Dendritic cell treated with granulocyte-macrophage colony-stimulating factor and Interleukin-4, amounts not matched to agents 40 ng/mL and 50 ng/mL, for 4 days (primary cell): ENCODE results near the gene RAD51B.

ENCODE experiments used
- H3K27ac Mint-ChIP-seq: one replicate; pipeline ENCODE4 v1.8.0; 2022; ENCODE audit warnings: mild to moderate bottlenecking, mixed read lengths
- H3K27me3 Mint-ChIP-seq: one replicate; pipeline ENCODE4 v1.8.0; 2022; ENCODE audit warnings: mild to moderate bottlenecking, mixed read lengths
- H3K36me3 Mint-ChIP-seq: one replicate; pipeline ENCODE4 v1.8.0; 2022; ENCODE audit warnings: low read depth, mixed read lengths
- H3K4me1 Mint-ChIP-seq: one replicate; pipeline ENCODE4 v1.8.0; 2022; ENCODE audit warnings: low read depth, mixed read lengths
- H3K4me3 Mint-ChIP-seq: one replicate; pipeline ENCODE4 v1.8.0; 2022; ENCODE audit warnings: mild to moderate bottlenecking, moderate library complexity, mixed read lengths
- H3K9me3 Mint-ChIP-seq: one replicate; pipeline ENCODE4 v1.8.0; 2022; ENCODE audit warnings: mixed read lengths
- intact Hi-C: fragments of 100-400 bp; cut with micrococcal nuclease; formaldehyde crosslinking; loops from one replicate; pipeline ENCODE4 v1.15.0; 2022

Gene RAD51B

DNA sequence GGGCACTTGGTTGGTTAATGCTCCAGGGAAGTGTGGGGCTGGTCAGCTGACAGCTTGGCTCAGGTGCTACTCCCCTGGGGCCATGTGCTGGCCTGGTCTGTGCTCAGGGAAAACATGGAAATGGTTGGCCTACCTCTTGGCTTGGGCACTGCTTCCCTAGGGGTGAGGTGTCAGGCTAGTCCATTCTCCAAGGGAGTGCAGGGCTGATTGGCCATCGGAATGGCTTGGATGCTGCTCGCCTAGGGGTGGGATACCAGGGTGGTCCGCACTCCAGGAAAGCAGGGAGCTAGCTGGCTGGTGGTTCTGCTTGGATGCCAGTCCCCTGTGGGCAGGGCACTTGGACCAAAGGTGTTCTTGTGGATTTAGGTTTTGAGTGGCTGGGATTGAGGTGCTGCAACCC is 245.7 kb downstream of the RAD51B start:
- Mint-ChIP-seq H3K27me3 (no peaks in the 10 kb centered on the region), H3K27ac (no peak overlapping the region), H3K36me3 (no peaks in the 10 kb centered on the region), H3K9me3 (peaks cover 36% of the 10 kb centered on the region), H3K4me1 (no peaks in the 10 kb centered on the region), H3K4me3 (no peak overlapping the region)
- intact Hi-C loops: no loop called here

DNA sequence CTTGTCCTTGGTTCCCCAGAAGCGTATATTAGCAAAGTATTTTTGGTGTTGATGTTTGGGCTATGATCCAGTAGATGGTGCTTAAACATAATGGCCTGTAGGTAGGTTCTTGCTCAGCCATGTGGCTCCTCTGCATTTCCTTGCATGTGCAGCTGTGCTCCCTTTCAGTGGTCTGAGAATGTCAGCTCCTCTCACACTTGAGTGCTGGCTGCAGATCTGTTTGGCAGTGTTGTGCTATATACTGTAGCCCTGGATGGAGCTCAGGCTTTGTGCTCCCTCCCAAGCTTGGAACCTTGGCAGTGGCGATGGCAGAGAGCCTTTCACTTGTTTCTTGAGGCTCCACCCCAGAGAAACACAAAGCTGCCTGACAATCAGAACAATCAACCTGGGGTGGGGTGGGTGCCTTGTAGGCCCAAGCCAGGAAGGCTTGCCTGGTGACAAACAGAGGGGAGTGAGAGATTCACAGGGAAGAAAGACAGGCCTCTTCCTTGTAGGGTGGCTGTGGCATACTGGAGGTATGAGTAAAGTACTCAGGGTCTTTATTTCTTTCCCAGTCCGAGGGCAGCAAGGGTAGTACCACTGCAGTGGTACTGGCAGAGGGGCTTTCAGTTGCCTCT is 255.3 kb downstream of the RAD51B start:
- peaks cover 40% of the 10 kb centered on the region for H3K9me3 Mint-ChIP-seq
- intact Hi-C loops: no loop called here
- no peaks in the 10 kb centered on the region for H3K36me3 Mint-ChIP-seq
- H3K4me3 Mint-ChIP-seq: no peak overlapping the region
- H3K4me1 Mint-ChIP-seq: no peaks in the 10 kb centered on the region
- no peak overlapping the region for H3K27ac Mint-ChIP-seq
- H3K27me3 Mint-ChIP-seq: no peaks in the 10 kb centered on the region

DNA sequence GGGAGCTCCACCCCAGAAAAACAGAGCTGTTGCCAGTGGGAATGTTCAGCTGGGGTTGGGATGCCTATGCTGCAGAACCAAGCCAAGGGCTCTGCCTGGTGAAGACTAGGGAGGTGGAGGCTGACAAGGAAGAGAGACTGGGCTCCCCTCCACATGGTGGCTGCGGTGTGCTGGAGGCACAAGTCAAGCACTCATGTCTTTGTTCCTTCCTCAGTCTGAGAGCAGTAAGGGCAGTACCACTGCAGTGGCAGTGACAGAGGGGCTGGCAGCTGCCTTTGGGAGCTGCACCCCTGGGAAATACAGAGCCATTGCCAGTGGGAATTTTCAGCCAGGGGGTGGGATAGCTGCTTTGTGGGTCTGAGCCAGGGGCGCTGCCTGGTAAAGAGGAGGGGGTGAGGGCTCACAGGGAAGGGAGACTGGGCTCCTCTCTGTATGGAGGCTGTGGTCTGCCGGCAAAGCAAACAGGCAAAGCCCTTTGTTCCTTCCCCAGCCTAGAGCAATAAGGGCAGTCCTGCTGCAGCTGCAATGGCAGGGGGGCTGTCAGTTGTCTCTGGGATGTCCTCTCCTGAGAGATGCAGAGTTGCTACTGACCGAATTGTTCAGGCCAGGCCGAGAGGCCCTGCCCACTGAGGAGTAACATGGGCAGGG is 255.9 kb downstream of the RAD51B start:
- no peaks in the 10 kb centered on the region for H3K4me1 Mint-ChIP-seq
- H3K27ac Mint-ChIP-seq: no peak overlapping the region
- peaks cover 33% of the 10 kb centered on the region for H3K9me3 Mint-ChIP-seq
- H3K4me3 Mint-ChIP-seq: no peak overlapping the region
- no peaks in the 10 kb centered on the region for H3K27me3 Mint-ChIP-seq
- no peaks in the 10 kb centered on the region for H3K36me3 Mint-ChIP-seq
- intact Hi-C loops: no loop called here

DNA sequence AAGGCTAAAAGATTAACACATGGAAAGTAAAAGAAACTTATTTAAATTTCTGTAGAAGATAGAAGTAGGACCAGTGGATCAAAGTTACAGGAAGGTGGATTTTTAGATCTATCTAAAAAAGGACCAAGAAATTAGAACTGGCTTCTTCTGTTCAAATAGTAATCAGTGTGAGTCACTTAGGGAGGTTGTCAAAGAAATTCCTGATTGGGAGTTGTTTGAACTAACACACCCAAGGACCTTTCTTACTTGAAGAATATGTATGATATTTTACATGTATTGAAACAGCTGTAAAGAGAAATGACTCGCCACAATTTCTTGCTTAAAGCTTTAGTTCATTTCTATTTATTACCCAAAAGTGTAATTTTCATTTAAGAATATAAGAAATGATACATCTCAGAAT is 256.9 kb downstream of the RAD51B start:
- Mint-ChIP-seq H3K4me1 (no peaks in the 10 kb centered on the region), H3K9me3 (peaks cover 24% of the 10 kb centered on the region), H3K27me3 (no peaks in the 10 kb centered on the region), H3K36me3 (no peaks in the 10 kb centered on the region), H3K4me3 (no peak overlapping the region), H3K27ac (no peak overlapping the region)
- intact Hi-C loops: no loop called here

DNA sequence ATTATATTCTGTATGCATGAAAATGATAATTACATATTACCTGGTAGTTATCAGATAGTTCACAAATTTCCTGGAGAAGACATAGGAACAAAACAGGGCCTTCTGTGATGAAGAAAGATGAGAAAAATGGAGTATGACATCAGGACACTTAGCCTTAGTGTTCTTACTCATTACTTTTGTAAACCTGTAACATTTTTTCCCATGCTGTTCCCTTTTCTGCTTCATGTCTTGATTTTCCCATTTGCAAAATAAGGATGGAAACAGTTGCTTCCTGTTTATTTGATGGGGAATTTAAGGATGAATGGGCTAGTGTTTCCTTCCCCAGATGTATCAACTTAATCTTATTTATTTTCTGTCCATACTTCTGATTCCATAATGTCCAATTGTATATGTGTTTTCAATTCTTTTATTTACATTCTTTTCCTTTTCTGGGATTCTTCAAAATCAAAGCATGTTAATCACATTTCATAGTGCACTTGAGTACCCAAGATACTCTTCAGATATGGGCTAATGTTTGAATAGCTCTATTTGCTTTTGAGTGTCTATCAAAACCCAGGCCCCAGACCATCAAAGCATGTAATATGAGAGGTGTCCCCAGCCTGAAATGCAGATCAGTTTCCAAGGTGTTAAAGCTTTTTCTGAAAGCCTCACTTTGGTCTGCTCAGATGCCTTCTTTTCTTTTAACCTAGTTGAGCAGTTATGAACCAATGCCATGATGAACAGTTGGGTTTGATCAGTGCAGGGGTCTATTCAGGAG is 260.5 kb downstream of the RAD51B start:
- Mint-ChIP-seq H3K27ac (no peak overlapping the region), H3K4me1 (no peaks in the 10 kb centered on the region), H3K9me3 (no peaks in the 10 kb centered on the region), H3K36me3 (no peaks in the 10 kb centered on the region), H3K4me3 (no peak overlapping the region), H3K27me3 (no peaks in the 10 kb centered on the region)
- intact Hi-C loops: no loop called here

DNA sequence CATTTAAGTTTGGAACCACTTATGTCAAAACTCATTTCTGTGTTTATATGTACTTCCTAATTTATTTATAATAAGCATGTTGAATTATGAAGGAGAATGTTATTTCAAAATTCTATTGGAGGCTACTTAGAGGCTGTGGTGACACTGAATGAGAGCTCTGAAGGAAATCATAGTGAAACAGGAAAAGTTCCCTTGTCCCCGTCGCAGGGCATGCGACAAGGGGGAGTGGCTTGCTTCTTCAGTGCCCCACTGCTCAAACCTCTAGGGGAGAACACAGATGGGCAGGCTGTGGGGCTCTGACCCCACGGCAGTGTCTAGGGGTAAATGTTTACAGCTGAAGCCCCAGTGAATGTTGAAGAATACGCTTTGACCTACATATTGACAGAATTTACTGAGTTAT is 261.9 kb downstream of the RAD51B start:
- Mint-ChIP-seq H3K4me1 (no peaks in the 10 kb centered on the region), H3K4me3 (no peak overlapping the region), H3K9me3 (no peaks in the 10 kb centered on the region), H3K27me3 (no peaks in the 10 kb centered on the region), H3K27ac (no peak overlapping the region), H3K36me3 (no peaks in the 10 kb centered on the region)
- intact Hi-C loops: no loop called here

DNA sequence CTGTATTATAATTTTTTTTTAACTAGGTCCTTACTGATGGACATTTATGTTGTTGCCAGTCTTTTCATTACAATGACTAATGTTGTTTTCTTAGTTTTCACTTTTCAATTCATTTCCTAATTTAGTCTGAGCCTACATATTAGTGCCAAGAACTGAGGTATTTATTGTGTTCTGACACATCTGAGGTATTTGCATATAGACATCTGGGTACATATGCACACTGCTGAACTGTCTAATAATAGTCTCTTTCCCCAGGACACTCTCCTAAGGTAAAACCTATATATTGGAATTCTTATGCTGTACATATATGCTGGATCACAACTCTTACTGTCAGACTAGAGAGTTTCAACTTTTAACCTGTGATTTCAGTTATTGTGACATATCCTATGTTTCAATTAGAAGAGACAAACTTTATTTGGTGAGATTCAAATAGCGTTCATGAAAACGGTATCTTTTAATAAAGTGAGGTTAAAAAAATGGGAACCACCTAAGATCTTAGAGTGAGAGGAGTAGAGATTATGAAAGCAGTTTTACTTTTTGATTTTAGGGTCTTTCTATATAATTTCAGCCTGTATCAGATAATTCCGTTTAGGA is 263.2 kb downstream of the RAD51B start:
- Mint-ChIP-seq H3K36me3 (no peaks in the 10 kb centered on the region), H3K4me3 (no peak overlapping the region), H3K27me3 (no peaks in the 10 kb centered on the region), H3K9me3 (no peaks in the 10 kb centered on the region), H3K4me1 (no peaks in the 10 kb centered on the region), H3K27ac (no peak overlapping the region)
- intact Hi-C loops: no loop called here

DNA sequence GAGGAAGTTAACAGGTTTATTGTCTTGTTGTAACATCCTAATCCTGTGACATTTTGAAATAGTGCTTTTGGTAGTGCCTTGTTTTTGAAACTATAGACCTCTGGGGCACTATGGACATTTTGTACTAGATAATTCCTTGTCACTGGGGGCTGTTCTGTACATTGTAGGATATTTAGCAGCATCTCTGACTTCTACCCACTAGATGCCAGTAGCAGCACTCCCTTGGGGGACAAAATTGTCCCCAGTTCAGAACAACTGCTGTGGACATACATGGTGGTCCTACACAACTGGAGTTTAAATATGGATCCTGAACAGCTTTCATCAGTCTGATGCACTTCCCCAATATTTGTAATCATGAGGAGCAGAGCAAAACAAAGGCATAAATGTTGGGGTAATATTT is 264.7 kb downstream of the RAD51B start:
- H3K4me1 Mint-ChIP-seq: no peaks in the 10 kb centered on the region
- H3K27ac Mint-ChIP-seq: no peak overlapping the region
- intact Hi-C loops: no loop called here
- H3K36me3 Mint-ChIP-seq: no peaks in the 10 kb centered on the region
- no peaks in the 10 kb centered on the region for H3K9me3 Mint-ChIP-seq
- no peaks in the 10 kb centered on the region for H3K27me3 Mint-ChIP-seq
- no peak overlapping the region for H3K4me3 Mint-ChIP-seq

DNA sequence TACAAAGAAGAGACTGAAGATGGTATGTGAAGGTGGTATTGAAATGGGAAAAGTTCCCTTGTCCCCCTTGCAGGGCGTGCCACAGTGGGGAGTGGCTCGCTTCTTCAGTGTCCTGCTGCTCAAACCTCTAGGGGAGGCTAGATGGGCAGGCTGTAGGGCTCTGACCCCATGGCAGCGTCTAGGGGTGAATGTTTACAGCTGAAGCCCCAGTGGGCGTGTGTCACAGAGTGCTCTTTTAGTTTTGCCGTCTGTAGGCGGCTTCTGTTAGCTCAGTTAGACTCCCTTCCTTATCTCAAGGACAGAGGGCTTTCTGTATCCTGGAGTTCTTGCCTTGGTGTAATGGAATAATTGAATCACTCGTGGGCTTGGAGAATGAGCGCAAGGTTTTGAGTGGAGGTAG is 266.2 kb downstream of the RAD51B start:
- Mint-ChIP-seq H3K27ac (no peak overlapping the region), H3K36me3 (no peaks in the 10 kb centered on the region), H3K4me1 (no peaks in the 10 kb centered on the region), H3K4me3 (no peak overlapping the region), H3K9me3 (no peaks in the 10 kb centered on the region), H3K27me3 (no peaks in the 10 kb centered on the region)
- intact Hi-C loops: no loop called here

DNA sequence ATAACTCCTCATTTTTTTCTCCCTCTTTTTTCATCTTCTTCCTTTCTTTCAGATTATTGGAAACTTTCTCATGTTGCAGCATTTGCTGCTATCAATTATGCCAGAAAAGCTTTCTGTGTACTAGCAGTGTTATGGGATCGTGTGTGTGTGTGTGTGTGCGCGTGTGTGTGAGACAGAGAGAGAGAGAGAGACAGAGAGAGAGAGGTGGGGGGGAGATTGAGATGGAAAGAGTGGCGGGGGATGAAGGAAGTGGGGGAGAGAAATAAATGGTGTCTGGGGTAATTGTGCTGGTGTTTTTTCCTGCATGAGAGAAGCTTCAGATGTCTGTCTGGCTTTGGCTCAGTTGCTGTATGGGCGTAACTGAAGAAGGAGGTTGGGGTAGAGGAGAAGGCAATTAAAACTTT is 268.9 kb downstream of the RAD51B start:
- H3K9me3 Mint-ChIP-seq: no peaks in the 10 kb centered on the region
- H3K4me1 Mint-ChIP-seq: no peaks in the 10 kb centered on the region
- H3K27me3 Mint-ChIP-seq: no peaks in the 10 kb centered on the region
- H3K36me3 Mint-ChIP-seq: no peaks in the 10 kb centered on the region
- no peak overlapping the region for H3K27ac Mint-ChIP-seq
- no peak overlapping the region for H3K4me3 Mint-ChIP-seq
- intact Hi-C loops: no loop called here

DNA sequence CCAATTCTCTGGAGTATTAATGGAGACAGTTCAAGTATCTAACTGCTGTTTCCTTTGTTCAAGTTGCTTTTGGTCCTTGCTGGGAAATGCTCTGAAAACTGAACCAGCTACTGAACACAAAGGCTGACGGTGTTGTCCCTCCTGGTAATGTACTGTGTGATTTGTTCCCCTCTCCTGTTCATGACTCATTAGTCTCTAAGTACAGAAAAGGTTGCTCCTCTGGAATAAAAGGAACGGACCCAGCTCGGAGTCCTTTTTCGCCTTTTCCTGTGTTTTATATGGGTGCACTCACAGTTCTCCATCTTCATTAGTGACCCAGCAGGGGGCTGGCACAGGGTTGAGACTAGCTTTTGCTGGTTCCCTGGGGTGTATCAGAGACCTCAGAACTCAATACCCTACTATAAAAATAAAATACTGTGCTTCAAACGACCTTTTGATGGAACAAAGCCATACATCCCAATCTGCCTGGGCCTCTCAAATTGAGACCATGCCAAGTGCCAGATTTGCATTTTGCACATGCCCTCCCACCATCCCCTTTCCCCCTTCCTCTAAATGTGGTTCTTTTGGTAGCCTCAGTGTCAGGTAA is 269.7 kb downstream of the RAD51B start:
- Mint-ChIP-seq H3K36me3 (no peaks in the 10 kb centered on the region), H3K27me3 (no peaks in the 10 kb centered on the region), H3K4me1 (no peaks in the 10 kb centered on the region), H3K4me3 (no peak overlapping the region), H3K27ac (no peak overlapping the region), H3K9me3 (no peaks in the 10 kb centered on the region)
- intact Hi-C loops: no loop called here

DNA sequence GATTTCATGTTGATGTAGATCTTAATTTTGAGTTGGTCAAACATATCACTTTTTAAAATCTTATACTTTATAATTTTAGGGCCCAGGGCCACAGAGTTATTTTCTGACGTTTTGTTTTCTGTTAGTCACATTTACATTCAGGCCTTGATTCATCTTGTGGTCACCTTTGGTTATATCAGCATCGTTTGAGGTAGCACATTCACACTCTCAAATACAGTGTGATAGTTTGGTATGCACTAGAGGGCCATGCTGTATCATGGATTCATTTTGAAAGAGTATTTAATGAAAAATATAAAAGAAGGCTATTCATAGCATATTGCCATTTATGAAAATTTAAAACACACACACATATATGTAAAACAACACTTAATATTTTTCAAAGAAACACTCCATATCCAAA is 274.6 kb downstream of the RAD51B start:
- no peak overlapping the region for H3K4me3 Mint-ChIP-seq
- H3K27ac Mint-ChIP-seq: no peak overlapping the region
- no peaks in the 10 kb centered on the region for H3K27me3 Mint-ChIP-seq
- no peaks in the 10 kb centered on the region for H3K4me1 Mint-ChIP-seq
- intact Hi-C loops: no loop called here
- H3K36me3 Mint-ChIP-seq: no peaks in the 10 kb centered on the region
- H3K9me3 Mint-ChIP-seq: peaks cover 15% of the 10 kb centered on the region

DNA sequence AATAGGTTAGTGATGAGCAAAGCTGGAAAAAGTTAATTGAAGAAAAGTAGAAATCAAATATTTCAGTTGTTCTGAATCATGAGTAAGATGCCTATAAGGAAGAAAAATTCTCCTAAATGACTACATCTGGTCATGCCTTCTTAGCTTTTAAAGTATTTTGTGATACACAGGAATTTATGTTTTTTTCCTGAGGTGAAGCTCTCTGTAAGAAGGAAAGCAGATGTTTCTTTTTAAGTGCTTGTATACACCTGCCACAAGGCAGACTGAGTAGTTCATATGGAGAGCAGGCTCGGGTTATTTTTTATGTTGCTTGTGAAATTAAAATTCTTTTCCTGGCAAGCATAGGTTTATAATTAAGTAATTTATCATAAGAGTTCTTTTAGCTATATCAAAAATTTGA is 275.2 kb downstream of the RAD51B start:
- no peaks in the 10 kb centered on the region for H3K36me3 Mint-ChIP-seq
- H3K9me3 Mint-ChIP-seq: peaks cover 21% of the 10 kb centered on the region
- H3K4me1 Mint-ChIP-seq: no peaks in the 10 kb centered on the region
- H3K27ac Mint-ChIP-seq: no peak overlapping the region
- H3K4me3 Mint-ChIP-seq: no peak overlapping the region
- intact Hi-C loops: no loop called here
- no peaks in the 10 kb centered on the region for H3K27me3 Mint-ChIP-seq

DNA sequence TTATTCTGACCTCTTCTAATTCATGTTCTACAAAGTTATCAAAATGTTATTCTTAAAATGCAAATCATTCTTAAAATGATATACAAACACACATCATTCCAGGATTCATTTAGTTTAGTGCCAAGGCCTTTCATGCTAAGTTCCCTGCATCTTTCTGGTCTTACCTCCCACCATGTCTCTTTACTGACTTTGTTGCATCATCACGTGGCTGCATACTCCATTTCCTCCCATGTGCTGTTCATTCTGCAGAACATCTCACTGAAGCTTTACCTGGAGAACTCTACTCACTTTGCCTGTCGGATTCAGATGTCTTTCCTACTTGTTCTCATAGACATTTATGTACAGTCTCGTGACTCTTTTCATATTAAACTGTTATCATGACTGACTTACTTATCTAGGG is 278.1 kb downstream of the RAD51B start:
- no peaks in the 10 kb centered on the region for H3K4me1 Mint-ChIP-seq
- no peak overlapping the region for H3K27ac Mint-ChIP-seq
- no peaks in the 10 kb centered on the region for H3K27me3 Mint-ChIP-seq
- no peak overlapping the region for H3K4me3 Mint-ChIP-seq
- intact Hi-C loops: no loop called here
- H3K9me3 Mint-ChIP-seq: peaks cover 50% of the 10 kb centered on the region
- H3K36me3 Mint-ChIP-seq: peaks cover 23% of the 10 kb centered on the region
